Ectodermal cell (in vitro differentiated cells): ENCODE data around the gene HOOK1.
"Not testable (repeated sequence)": the region's sequence is repeated elsewhere in the genome, so short reads cannot be mapped to it uniquely, and the experiment has no call there.

Experiments used
- H3K27ac ChIP-seq: 2 replicates; pipeline ENCODE4 v1.7.0; 2013; ENCODE audit warnings: mild to moderate bottlenecking, low read depth, low read length; ENCODE audit not compliant: insufficient read depth, poor library complexity, severe bottlenecking
- H3K27me3 ChIP-seq: 2 replicates; pipeline ENCODE4 v1.7.0; 2013; ENCODE audit warnings: mild to moderate bottlenecking, low read length; ENCODE audit not compliant: insufficient read depth, control insufficient read depth, poor library complexity, severe bottlenecking
- H3K36me3 ChIP-seq: one replicate; pipeline ENCODE4 v1.7.0; 2013; ENCODE audit warnings: low read length; ENCODE audit not compliant: control insufficient read depth, insufficient read depth
- H3K4me1 ChIP-seq: one replicate; pipeline ENCODE4 v1.7.0; 2013; ENCODE audit warnings: low read length; ENCODE audit not compliant: control insufficient read depth, insufficient read depth
- H3K4me3 ChIP-seq: 2 replicates; pipeline ENCODE4 v1.7.0; 2013; ENCODE audit warnings: low read depth, low read length, control low read depth; ENCODE audit not compliant: insufficient read depth
- H3K9me3 ChIP-seq: 2 replicates; pipeline ENCODE4 v1.7.0; 2013; ENCODE audit warnings: mild to moderate bottlenecking, low read length, moderate library complexity; ENCODE audit not compliant: control insufficient read depth
- WGBS, 2 experiments: methylation state at CpG; one replicate each; pipeline ENCODE4 v1.1.7; 2013; ENCODE audit warnings: missing lambda C conversion rate in 2 of 2; 5-methylcytosine and 5-hydroxymethylcytosine counted together

HOOK1 gene

GRCh38 chr1:59819566-59820438 lies 5.1 kb downstream of the HOOK1 start:
- no peaks in the 10 kb centered on the region for H3K4me1 ChIP-seq
- no peak overlapping the region for H3K4me3 ChIP-seq
- peaks cover 26% of the 10 kb centered on the region for H3K27me3 ChIP-seq
- no peak overlapping the region for H3K27ac ChIP-seq
- H3K36me3 ChIP-seq: no peaks in the 10 kb centered on the region
- no peaks in the 10 kb centered on the region for H3K9me3 ChIP-seq

- WGBS, 2 experiments: 91% methylated on average over 3 to 4 of the region's 4 CpGs
- Histone ChIP-seq H3K27me3 (no peaks in the 10 kb centered on the region), H3K4me3 (no peak overlapping the region), H3K4me1 (no peaks in the 10 kb centered on the region), H3K27ac (no peak overlapping the region), H3K36me3 (no peaks in the 10 kb centered on the region), H3K9me3 (no peaks in the 10 kb centered on the region)
Observed at GRCh38 chr1:59827055-59827643, 12.4 kb downstream of the HOOK1 start.

- Histone ChIP-seq H3K36me3 (no peaks in the 10 kb centered on the region), H3K4me1 (no peaks in the 10 kb centered on the region), H3K27me3 (no peaks in the 10 kb centered on the region), H3K27ac (no peak overlapping the region), H3K9me3 (no peaks in the 10 kb centered on the region), H3K4me3 (no peak overlapping the region)
- no CpG with 5 or more reads among the region's 1 CpG for WGBS, 2 experiments
Observed at GRCh38 chr1:59828160-59828559, 13.4 kb downstream of the HOOK1 start.

GRCh38 chr1:59831529-59831928 lies 16.8 kb downstream of the HOOK1 start:
- Histone ChIP-seq H3K27ac (no peak overlapping the region), H3K4me3 (no peak overlapping the region), H3K4me1 (no peaks in the 10 kb centered on the region), H3K27me3 (no peaks in the 10 kb centered on the region), H3K36me3 (no peaks in the 10 kb centered on the region), H3K9me3 (no peaks in the 10 kb centered on the region)
- WGBS, 2 experiments: 90 to 92% methylated on average over 2 of the region's 2 CpGs

- Histone ChIP-seq H3K4me1 (no peaks in the 10 kb centered on the region), H3K4me3 (no peak overlapping the region), H3K27me3 (no peaks in the 10 kb centered on the region), H3K9me3 (no peaks in the 10 kb centered on the region), H3K36me3 (no peaks in the 10 kb centered on the region), H3K27ac (no peak overlapping the region)
- WGBS, 2 experiments: 100% methylated on average over 1 of the region's 2 CpGs
Observed at GRCh38 chr1:59833022-59833421, 18.3 kb downstream of the HOOK1 start.

- H3K9me3 ChIP-seq: no peaks in the 10 kb centered on the region
- H3K4me3 ChIP-seq: no peak overlapping the region
- WGBS, 2 experiments: 100% methylated on average over 2 of the region's 3 CpGs
- no peak overlapping the region for H3K27ac ChIP-seq
- H3K36me3 ChIP-seq: no peaks in the 10 kb centered on the region
- no peaks in the 10 kb centered on the region for H3K27me3 ChIP-seq
- no peaks in the 10 kb centered on the region for H3K4me1 ChIP-seq
Observed at GRCh38 chr1:59833991-59834390, 19.2 kb downstream of the HOOK1 start.

GRCh38 chr1:59837857-59838256 lies 23.1 kb downstream of the HOOK1 start:
- H3K9me3 ChIP-seq, H3K27me3 ChIP-seq, H3K4me3 ChIP-seq, H3K4me1 ChIP-seq, H3K27ac ChIP-seq, H3K36me3 ChIP-seq: not testable (repeated sequence)
- 83 to 97% methylated on average over 1 of the region's 1 CpG for WGBS, 2 experiments

- Histone ChIP-seq H3K4me1 (no peaks in the 10 kb centered on the region), H3K36me3 (no peaks in the 10 kb centered on the region), H3K27me3 (no peaks in the 10 kb centered on the region), H3K9me3 (no peaks in the 10 kb centered on the region), H3K4me3 (no peak overlapping the region), H3K27ac (no peak overlapping the region)
- WGBS, 2 experiments: 77 to 78% methylated on average over 2 of the region's 2 CpGs
Observed at GRCh38 chr1:59845091-59845490, 30.3 kb downstream of the HOOK1 start.

- no peaks in the 10 kb centered on the region for H3K27me3 ChIP-seq
Observed at GRCh38 chr1:59846209-59846894, 31.6 kb downstream of the HOOK1 start.

GRCh38 chr1:59846895-59847282 lies 32.1 kb downstream of the HOOK1 start:
- H3K36me3 ChIP-seq: no peaks in the 10 kb centered on the region
- H3K4me3 ChIP-seq: no peak overlapping the region
- no peaks in the 10 kb centered on the region for H3K9me3 ChIP-seq
- H3K4me1 ChIP-seq: no peaks in the 10 kb centered on the region
- H3K27ac ChIP-seq: no peak overlapping the region
- 92 to 100% methylated on average over 2 of the region's 2 CpGs for WGBS, 2 experiments
- H3K27me3 ChIP-seq: no peaks in the 10 kb centered on the region

More at GRCh38 chr1:59846209-59846894, 31.6 kb downstream of the HOOK1 start:
- H3K4me3 ChIP-seq: no peak overlapping the region
- H3K27ac ChIP-seq: no peak overlapping the region
- no peaks in the 10 kb centered on the region for H3K36me3 ChIP-seq
- H3K4me1 ChIP-seq: no peaks in the 10 kb centered on the region
- no peaks in the 10 kb centered on the region for H3K9me3 ChIP-seq
- no CpG with 5 or more reads among the region's 3 CpGs for WGBS, 2 experiments
